HCT116 (cell line): ENCODE results near the gene HIVEP3.

Source experiments
- CTCF ChIP-seq, 3 experiments: fragments of 200-600 bp in 1 of 3; sonication (generic) in 1 of 3; IDR thresholded peaks in 2 of 3; conservative IDR thresholded peaks in 1 of 3; 2 replicates each; pipeline ENCODE4 v1.5.1; 2012 to 2017; ENCODE audit warnings: low read depth in 2 of 3, low read length in 2 of 3, antibody characterized with exemption in 1 of 3, borderline replicate concordance in 1 of 3, control low read depth in 1 of 3, mild to moderate bottlenecking in 1 of 3, mixed read lengths in 1 of 3, mixed run types in 1 of 3, moderate library complexity in 1 of 3; ENCODE audit not compliant: insufficient read depth in 1 of 3
- EZH2phosphoT487 ChIP-seq: fragments of 200-600 bp; IDR thresholded peaks from 2 replicates; pipeline ENCODE4 v1.6.1; 2018; ENCODE audit warnings: antibody characterized with exemption, borderline replicate concordance
- JUND ChIP-seq: IDR thresholded peaks from 2 replicates; pipeline ENCODE4 v1.6.1; 2012

- TF ChIP-seq CTCF (IDR thresholded peaks at IDR 0.05 in 2 of 3, conservative IDR thresholded peaks at IDR 0.05 in 1 of 3; ENCODE audit: borderline replicate concordance in 1 of 3, insufficient read depth in 1 of 3, low read depth in 2 of 3, low read length in 2 of 3), result no peak
- TF ChIP-seq JUND, result no peak
- no peak for TF ChIP-seq EZH2phosphoT487
These were observed 305.8 kb downstream of the HIVEP3 start for GRCh38 chr1:41612953-41613352.
